Measurements from ENCODE around the gene ITFG1. TPM values are rescaled to one million over a fixed set of nuclear protein-coding genes. Genes with fewer than 3 reads are reported as not detected.

ITFG1 gene
- total RNA-seq, 1 donor from 2014 or later: 49.2 TPM

DNA sequence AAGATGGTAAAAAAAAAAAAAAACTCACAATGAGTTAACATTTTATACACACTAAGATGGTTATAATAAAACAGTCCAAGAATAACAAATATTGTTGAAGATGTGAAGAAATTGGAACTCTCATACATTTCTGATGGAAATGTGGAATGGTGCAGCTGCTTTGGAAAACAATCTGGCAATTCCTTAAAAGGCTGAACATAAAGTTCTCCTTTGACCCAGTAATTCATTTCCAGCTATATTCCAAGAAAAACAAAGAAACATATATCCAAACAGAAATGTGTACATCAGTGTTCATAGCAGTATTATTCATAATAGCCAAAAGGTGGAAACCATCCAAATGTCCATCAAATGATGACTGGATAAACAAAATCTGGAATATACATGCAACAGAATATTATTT, 219.8 kb downstream of the ITFG1 start:
- Mint-ChIP-seq H3K27ac (no peak overlapping the region), H3K4me3 (no peak overlapping the region), H3K27me3 (ENCODE audit: low read depth) (no peaks in the 10 kb centered on the region), H3K36me3 (peaks cover 13% of the 10 kb centered on the region), H3K9me3 (peaks cover 5% of the 10 kb centered on the region), H3K4me1 (no peaks in the 10 kb centered on the region)
- DNase-seq (ENCODE audit: low spot score in 2 of 2, unreplicated experiment in 2 of 2): no peak
- TF ChIP-seq, protein P1, sequence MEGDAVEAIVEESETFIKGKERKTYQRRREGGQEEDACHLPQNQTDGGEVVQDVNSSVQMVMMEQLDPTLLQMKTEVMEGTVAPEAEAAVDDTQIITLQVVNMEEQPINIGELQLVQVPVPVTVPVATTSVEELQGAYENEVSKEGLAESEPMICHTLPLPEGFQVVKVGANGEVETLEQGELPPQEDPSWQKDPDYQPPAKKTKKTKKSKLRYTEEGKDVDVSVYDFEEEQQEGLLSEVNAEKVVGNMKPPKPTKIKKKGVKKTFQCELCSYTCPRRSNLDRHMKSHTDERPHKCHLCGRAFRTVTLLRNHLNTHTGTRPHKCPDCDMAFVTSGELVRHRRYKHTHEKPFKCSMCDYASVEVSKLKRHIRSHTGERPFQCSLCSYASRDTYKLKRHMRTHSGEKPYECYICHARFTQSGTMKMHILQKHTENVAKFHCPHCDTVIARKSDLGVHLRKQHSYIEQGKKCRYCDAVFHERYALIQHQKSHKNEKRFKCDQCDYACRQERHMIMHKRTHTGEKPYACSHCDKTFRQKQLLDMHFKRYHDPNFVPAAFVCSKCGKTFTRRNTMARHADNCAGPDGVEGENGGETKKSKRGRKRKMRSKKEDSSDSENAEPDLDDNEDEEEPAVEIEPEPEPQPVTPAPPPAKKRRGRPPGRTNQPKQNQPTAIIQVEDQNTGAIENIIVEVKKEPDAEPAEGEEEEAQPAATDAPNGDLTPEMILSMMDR (IDR thresholded peaks at IDR 0.05; ENCODE audit: unreplicated experiment): no peak

DNA sequence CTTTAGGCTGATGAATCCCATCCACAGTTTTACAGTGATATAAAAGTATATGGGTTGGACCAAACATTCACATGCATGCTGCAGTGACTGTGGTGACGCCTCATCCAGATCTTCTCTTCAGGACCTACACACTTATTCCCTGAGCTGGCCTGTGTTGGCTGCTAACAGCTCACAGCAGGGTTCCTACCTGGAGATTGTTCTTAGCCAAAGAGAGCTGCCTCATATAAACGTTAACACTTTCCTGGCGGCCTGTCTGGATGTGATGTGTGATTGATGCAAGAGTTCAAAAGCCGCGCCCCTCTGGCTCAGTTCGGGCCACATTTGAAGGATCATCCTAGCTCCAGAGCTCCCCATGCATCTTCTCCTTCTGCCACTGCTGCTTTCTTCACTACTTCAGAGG, 224.1 kb downstream of the ITFG1 start:
- peaks cover 17% of the 10 kb centered on the region for H3K36me3 Mint-ChIP-seq
- H3K4me3 Mint-ChIP-seq: no peak overlapping the region
- H3K27ac Mint-ChIP-seq: no peak overlapping the region
- H3K9me3 Mint-ChIP-seq: peaks cover 5% of the 10 kb centered on the region
- DNase-seq (ENCODE audit: low spot score in 2 of 2, unreplicated experiment in 2 of 2): no peak
- TF ChIP-seq, protein P1 (IDR thresholded peaks at IDR 0.05; ENCODE audit: unreplicated experiment): no peak
- no peaks in the 10 kb centered on the region for H3K4me1 Mint-ChIP-seq
- H3K27me3 Mint-ChIP-seq (ENCODE audit: low read depth): no peaks in the 10 kb centered on the region

GRCh38 chr16:47230296-47230695, 230.6 kb downstream of the ITFG1 start:
- Mint-ChIP-seq H3K9me3 (peaks cover 7% of the 10 kb centered on the region), H3K27ac (no peak overlapping the region), H3K4me1 (no peaks in the 10 kb centered on the region), H3K4me3 (no peak overlapping the region), H3K27me3 (ENCODE audit: low read depth) (no peaks in the 10 kb centered on the region), H3K36me3 (peaks cover 11% of the 10 kb centered on the region)
- no peak for DNase-seq (ENCODE audit: low spot score in 2 of 2, unreplicated experiment in 2 of 2)
- TF ChIP-seq, protein P1 (IDR thresholded peaks at IDR 0.05; ENCODE audit: unreplicated experiment): no peak

DNA sequence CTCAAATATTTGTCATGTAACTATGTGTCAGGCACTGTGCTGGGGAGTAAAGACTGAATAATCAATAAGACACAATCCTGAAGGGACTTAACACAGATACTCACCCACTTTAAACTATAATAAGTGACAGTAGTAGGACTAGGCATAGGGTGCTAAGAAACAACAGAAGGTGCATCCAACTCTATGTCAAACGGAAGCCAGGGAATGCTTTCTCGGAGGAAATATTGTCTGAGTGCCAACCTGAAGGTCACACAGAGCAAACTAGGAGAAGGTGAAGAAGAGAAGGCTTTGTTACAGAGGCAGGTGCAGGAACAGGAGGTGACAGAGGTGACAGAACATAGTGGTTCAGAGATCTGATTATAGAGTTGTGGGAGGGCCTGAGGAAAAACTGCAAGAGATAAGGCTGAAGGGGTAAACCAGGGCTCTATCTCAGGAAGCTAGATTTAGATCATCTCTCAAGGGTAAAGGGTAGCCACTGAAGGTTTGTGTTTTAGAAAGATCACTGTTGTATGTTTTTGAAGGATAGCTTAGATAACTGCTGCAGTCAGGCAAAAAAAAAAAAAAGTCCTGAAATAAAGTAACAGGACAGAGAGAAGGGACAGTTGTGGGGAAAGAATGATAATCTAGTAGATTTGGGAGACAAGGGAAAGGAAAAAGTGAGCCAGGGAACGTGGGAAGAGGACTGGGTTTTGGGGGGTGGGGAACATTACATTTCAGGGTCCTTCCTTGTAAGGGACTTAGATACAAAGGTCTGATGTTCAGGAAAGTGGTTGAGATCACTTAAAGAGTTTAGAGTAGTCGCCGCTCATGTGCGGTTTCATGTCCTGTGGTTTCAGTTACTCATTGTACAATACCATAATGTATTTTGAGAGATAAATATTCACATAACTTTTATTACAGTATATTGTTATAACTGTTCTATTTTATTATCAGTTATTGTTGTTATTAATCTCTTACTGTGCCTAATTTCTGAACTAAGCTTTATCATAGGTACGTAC, 231.5 kb downstream of the ITFG1 start:
- no peak for DNase-seq (ENCODE audit: low spot score in 2 of 2, unreplicated experiment in 2 of 2)
- TF ChIP-seq, protein P1 (IDR thresholded peaks at IDR 0.05; ENCODE audit: unreplicated experiment): no peak
- H3K36me3 Mint-ChIP-seq: peaks cover 19% of the 10 kb centered on the region
- no peaks in the 10 kb centered on the region for H3K27me3 Mint-ChIP-seq (ENCODE audit: low read depth)
- H3K27ac Mint-ChIP-seq: no peak overlapping the region
- peaks cover 17% of the 10 kb centered on the region for H3K9me3 Mint-ChIP-seq
- H3K4me1 Mint-ChIP-seq: no peaks in the 10 kb centered on the region
- H3K4me3 Mint-ChIP-seq: no peak overlapping the region

GRCh38 chr16:47228241-47228640, 232.6 kb downstream of the ITFG1 start:
- DNase-seq (ENCODE audit: low spot score in 2 of 2, unreplicated experiment in 2 of 2): no peak
- Mint-ChIP-seq H3K4me1 (no peaks in the 10 kb centered on the region), H3K27ac (no peak overlapping the region), H3K27me3 (ENCODE audit: low read depth) (no peaks in the 10 kb centered on the region), H3K4me3 (no peak overlapping the region), H3K36me3 (peaks cover 22% of the 10 kb centered on the region), H3K9me3 (peaks cover 19% of the 10 kb centered on the region)
- TF ChIP-seq, protein P1 (IDR thresholded peaks at IDR 0.05; ENCODE audit: unreplicated experiment): no peak
